Muscle of arm (tissue), 12 donors: ENCODE results near the gene CALHM6. TPM values are rescaled to one million over a fixed set of nuclear protein-coding genes. Genes with fewer than 3 reads are reported as not detected.

Experiments used
- DNase-seq: peaks from one replicate; pipeline ENCODE4 v3.0.0-alpha.2; 2013
- polyA plus RNA-seq, 12 donors: library from polyadenylated mRNA; unstranded; fragments of 120-200 nt; gene quantifications; one replicate each; pipeline ENCODE4 v1.2.1, GENCODE V29; 2013; ENCODE audit not compliant: insufficient read length in 12 of 12

Gene CALHM6
- polyA plus RNA-seq, 12 donors, result 1.7 to 9.7 (median 2.9) TPM; not detected in 2

DNA sequence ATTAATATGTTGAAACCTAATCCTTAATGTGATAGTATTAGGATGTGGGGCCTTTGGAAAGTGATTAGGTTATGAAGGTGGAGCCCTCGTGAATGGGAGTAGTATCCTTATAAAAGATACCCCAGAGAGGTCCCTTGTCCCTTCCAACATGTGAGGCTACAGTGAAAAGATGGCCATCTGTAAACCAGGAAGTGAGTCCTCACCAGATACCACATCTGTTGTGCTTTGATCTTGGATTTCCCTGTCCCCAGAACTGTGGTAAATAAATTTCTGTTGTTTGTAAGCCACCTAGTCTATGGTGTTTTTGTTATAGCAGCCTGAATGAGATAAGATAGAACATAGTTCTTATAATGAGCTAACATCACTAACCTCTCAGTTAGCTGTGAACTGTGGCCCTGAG is 16.6 kb upstream of the CALHM6 start:
- DNase-seq, result no peak

DNA sequence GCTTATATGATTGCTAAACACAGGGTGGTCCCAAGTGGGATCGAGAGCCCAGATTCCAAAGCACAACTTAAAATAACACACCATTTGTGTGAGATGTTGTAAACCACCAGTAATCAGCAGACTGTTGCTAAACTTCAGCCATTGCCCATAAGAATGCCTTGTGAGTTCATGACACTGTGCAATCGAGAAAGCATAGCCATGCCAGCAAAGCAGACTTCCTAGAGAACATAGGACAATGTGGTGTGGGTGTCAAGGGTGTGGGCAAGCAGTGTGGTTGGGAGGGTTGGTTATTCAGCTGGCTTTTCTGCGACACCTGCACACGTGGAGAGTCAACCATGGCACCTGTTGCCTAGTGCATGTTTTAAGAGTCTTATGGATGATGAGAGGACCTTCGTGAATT is 16.1 kb upstream of the CALHM6 start:
- DNase-seq, result no peak

DNA sequence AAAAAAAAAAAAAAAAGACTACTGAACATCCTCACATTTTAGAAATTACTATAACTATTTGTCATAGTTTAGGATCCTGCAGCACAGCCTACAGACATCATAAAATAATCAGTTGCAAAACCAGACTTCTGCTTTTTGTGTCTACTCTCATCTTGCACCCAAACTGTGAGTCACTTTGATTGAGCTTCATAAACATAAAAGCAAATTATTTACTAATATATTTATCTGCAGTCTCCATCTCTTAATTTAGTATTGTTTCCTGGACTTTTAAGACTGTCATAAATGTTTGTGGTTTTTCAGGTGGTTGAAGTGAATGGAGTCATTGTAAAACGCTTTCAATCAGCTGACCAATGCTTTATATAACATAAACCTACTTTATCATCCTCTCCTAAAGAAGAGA is 14.8 kb upstream of the CALHM6 start:
- DNase-seq, result no peak

DNA sequence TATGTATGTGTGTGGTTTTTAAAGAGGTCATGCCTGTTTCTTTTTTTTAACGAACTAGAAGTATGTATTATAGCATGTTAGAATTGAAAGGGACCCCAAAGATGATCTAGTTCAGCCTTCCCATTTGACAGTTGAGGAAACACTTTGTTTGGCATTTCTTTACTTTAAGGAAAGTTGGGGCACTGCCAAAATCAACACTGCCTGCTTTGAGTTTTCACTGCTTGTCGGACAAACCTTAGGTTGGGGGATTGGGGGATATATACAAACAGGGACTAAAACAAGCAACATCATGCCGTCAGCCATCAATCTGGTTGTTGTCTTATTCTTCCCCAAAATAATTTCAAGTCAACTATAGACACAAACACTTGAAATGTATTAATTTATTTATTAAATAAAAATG is 14.1 kb upstream of the CALHM6 start:
- DNase-seq, result no peak

DNA sequence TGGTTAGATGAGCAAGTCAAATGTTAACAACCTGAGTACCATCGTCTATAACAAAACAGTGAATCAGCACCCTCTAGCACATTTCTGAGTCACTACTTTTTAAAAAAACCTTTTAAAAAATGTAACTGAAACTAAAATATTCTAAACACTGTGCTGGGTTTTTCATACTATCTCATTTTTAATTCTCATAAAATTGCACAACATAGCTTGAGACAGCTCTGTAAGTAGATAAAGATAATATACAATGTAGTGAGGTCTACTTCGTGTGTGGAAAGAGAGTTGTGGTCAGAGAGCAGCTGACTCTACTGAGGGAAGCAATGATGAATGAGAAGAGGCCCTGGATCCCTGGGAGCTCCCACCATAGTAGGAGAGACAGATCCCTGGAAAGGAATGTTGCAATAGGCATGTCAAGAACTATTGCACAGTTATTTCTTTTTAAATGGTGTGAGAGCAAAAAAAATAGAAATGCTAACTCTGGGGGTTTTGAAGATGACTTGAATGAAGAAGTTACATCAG is 13.6 kb upstream of the CALHM6 start:
- no peak for DNase-seq

DNA sequence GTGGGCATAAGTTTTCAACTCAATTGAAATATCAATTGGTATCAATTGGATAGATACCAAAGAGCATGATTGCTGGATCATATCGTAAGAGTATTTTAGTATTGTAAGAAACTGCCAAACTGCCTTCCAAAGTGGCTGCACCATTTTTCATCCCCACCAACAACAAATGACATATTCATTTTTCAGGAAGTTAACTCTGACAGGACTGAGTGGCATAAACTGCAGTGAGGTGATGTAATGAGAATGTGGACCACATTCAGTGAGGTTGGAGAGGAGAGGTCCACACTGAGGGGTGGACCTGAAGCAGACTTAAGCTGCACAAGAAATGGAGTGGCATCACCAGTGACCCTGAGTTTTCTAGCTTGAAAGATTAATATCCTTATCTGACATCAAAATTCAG is 11.6 kb upstream of the CALHM6 start:
- DNase-seq, result no peak

DNA sequence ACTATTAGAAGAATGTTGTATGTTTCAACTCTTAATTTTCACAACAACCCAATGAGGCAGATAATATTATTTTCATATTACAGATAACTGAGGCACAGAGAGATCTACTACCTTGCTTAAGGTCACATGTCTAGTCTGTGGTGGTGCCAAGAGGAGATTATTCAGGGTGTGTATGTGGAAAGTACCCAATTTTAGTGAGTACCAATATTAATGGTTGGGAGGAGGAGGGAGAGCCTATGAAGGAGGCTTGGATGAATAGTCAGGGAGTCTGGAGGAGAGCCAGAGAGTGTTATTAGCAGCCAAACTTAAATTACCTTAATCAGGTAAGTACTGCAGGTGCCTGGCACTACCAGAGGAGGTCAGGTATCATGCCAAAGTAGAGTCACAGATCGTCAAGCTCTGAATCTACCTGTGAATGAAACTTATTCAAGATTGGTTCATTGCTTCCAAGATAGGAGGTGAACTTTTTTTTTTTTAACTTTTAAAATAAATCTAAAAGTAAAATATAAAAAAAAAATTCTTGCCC is 10.9 kb upstream of the CALHM6 start:
- DNase-seq, result no peak

DNA sequence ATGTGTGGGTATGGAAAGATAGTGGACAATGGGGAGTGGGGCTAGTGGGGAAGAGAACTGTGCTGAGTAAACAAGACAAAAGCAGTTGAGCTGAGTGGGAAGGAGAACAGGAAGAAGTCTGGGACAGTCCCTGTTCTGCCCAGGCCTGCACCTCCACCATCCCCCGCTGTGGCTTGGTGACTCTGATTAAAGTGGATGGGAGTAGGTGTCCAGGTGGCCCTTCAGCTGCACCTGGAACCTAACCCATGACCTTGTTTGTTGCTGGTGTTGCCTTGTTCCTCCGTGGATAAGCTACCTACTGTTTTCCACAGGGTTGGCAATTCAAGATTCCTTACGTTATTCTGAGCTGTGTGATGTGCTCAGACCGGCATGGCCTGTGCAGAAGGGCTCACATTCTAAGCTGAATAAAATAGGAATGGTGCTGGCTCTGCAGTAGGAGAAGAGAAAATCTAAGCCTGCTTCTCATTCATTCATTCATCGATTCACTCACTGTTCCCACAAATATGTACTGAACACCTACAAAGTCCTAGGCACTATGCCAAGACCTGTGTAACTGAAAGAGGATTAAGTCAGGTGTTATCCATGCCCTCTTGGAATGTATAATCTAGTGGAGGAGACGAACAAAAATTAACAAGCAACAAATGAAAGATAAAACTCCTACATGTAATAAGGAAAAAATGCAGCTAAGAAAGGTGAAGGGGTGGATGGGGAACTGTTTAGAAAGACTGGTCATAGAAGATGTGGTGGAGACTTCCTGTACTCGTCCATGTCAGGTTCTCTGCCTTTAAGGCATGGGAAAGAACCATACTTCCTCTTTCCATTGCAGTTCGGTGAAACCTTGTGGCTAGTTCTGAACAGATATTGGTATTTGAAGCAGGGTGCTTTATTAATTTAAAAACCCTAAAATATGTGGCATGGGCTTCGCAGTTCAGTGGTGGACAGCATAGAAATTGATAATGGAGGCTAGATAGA is 10.1 kb upstream of the CALHM6 start:
- DNase-seq, result no peak

DNA sequence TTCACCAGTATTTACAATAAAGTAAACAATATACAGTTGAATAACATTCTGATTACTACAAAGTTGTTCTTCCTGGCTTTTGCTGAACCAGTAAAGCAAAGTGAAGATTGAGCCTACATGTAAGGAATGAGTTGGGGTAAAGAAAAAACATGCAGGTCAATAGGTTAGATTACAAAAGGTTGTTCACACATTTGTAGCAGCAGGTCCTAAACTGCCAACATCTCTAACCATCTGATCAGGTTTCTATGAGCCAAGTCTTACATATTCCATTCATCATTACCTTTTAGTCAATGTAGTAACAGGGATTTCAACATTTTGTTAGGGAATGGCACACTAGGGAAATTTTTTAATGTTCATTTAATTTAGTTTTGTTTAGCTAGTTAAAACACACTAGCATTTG is 9.3 kb upstream of the CALHM6 start:
- DNase-seq, result no peak

DNA sequence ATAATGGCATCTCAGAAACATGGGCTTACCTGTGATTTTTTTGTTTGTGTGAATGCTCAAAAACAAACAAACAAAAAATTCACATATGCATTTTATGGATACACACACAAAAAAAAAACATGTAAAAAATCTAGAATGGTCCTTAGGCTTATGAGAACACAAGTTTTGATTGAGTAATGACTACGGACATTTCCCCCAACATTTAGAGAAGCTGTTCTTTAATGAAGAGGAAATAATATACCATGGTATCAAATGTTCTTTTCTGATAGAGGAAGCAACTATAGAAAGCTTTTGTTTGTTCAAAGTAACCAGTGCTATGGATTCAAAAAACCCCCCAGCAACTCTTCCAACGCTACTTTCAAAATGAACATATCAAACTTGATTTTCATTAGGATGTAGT is 8.6 kb upstream of the CALHM6 start:
- no peak for DNase-seq

DNA sequence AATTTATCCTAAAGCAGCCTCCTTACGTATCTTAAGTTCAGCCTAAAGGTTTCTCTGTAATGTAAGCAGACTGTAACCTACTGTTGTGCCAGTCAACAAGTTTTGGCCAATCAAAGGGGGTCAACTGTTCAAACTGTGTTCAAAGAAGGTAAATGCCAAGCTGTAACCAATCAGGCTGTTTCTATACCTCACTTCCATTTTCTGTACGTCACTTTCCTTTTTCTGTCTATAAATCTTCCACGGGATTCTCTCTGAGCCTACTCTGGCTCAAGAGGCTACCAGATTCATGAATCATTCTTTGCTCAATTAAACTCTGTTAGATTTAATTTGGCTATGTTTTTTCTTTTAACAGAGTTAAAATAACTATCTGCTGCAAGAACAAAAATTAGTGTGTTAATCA is 5.1 kb upstream of the CALHM6 start:
- DNase-seq, result no peak

DNA sequence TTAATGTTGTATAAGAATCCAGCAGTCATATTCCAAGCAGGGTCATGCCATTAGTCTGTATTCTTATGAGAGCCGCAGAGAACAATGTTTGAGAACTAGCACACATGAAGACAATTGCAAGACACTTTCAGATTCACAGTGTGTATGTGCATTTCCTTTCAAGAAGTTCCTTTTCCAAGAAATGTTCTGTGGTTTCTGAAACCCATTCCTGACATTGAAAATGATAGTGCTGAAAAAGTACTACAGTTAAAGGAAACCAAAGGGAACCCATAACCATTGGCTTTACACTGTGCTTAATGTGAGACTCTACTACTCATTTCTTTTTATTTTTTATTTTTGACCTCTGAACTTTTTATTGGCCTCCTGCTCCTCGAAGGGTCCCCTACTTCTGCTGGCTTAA is 4.2 kb upstream of the CALHM6 start:
- no peak for DNase-seq

DNA sequence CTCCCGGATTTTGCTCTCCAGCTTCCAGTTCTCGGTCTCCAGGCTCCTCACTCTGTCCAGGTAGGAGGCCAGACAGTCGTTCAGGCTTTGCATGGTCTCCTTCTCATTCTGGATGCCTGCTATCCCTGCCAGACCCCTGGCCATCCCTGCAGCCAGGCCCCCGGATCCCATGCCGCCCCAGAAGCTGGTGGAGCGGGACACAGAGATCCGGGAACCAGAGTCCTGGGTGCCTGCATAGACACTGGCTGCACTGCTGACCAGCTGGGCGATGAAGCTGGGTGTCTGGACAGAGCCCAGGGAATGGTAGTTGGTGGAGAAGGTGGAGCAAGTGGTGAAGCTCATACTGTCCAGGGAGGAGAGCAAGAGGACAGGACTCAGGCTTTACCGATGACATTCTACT is 2.9 kb upstream of the CALHM6 start:
- DNase-seq, result no peak

DNA sequence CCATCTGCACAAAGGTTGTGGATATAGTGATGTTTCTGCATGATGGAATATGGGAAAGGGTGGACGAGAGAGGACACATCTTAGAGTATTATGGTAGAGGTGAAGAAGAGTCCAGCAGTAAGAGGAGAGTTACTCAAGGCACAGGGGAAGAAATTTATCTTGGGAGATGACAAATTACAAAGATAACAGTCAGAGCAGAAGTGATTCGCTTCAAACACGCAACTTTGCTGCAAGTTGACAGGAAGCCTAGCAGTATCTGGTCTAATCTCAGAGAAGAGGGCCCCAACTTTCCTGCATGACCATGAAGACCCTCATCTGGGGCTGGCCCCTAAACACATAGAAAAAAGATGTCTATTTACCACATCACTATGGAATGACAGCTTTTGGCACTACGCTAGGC is 1.2 kb upstream of the CALHM6 start:
- DNase-seq, result no peak

DNA sequence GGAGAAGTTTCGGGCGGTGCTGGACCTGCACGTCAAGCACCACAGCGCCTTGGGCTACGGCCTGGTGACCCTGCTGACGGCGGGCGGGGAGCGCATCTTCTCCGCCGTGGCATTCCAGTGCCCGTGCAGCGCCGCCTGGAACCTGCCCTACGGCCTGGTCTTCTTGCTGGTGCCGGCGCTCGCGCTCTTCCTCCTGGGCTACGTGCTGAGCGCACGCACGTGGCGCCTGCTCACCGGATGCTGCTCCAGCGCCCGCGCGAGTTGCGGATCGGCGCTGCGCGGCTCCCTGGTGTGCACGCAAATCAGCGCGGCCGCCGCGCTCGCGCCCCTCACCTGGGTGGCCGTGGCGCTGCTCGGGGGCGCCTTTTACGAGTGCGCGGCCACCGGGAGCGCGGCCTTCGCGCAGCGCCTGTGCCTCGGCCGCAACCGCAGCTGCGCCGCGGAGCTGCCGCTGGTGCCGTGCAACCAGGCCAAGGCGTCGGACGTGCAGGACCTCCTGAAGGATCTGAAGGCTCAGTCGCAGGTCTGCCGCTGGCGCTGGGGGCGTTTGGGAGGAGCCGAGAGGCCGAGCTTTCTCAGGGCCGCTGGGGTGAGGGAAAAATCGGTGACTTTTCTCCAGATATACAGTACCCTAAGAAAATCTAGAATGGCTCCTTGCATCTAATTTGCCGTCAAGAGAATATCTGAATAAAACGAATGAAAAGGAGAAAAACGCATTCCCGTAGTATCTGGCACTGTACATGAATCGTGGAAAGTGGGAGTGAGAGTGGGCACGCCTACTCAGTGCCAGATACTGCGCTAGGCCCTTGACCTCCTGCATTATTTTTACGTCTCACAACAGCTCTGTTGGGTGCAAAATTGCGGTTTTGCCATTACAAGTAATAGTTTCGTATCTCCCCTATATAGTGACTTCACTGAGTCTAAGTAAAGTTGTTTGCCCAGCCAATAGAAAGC is 1.0 kb downstream of the CALHM6 start:
- DNase-seq, result peak; percentile 61

DNA sequence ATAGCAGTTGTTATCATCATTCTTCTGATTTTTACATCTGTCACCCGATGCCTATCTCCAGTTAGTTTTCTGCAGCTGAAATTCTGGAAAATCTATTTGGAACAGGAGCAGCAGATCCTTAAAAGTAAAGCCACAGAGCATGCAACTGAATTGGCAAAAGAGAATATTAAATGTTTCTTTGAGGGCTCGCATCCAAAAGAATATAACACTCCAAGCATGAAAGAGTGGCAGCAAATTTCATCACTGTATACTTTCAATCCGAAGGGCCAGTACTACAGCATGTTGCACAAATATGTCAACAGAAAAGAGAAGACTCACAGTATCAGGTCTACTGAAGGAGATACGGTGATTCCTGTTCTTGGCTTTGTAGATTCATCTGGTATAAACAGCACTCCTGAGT is 2.1 kb downstream of the CALHM6 start:
- DNase-seq, result no peak

DNA sequence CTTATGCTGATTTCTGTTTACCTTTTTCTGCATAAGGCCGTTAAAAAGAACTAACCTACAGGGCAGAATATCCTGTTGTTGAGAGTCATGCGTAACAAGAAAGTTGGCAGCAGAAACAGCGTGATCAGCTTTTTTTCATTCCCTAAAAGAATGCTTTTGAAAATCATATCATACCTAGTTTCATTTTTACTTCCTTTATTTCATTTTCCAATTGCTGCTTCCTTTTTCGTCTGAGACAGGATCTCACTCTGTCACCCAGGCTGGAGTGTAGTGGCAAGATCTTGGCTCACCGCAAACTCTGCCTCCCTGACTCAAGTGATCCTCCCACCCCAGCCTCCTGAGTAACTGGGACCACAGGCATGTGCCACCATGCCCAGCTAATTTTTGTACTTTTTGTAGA is 4.1 kb downstream of the CALHM6 start:
- no peak for DNase-seq

DNA sequence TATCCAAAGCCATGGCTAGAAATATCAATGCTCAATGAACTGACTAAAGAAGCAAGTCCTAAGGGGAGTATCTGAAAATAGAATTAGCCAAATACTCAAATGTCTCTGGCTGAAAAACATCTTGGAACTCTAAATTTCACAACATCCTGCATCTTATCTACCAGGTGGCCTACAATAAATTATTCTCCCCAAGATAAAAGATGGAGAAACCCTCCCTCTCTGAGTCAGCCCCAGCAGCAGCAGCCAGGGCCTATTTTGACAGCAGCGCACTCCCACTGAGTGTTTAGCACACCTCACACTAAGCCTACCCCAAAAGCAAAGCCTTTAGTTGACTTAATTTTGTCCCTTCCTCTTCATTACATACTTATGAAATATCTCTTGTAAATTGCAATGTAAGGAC is 5.9 kb downstream of the CALHM6 start:
- DNase-seq, result no peak

DNA sequence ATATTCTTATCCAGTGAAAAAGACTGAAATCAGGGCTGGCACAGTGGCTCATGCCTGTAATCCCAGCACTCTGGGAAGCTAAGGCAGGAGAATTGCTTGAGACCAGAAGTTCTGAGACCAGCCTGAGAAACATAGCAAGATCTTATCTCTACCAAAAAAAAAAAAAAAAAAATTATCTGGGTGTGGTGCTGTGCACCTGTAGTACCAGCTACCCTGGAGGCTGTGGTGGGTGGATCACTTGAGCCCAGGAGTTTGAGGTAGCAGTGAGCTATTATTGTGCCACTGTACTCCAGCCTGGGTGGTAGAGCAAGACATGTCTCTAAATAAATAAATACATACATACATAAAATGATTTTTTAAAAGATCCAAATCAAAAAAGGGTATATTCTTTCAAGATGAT is 6.3 kb downstream of the CALHM6 start:
- DNase-seq, result no peak

DNA sequence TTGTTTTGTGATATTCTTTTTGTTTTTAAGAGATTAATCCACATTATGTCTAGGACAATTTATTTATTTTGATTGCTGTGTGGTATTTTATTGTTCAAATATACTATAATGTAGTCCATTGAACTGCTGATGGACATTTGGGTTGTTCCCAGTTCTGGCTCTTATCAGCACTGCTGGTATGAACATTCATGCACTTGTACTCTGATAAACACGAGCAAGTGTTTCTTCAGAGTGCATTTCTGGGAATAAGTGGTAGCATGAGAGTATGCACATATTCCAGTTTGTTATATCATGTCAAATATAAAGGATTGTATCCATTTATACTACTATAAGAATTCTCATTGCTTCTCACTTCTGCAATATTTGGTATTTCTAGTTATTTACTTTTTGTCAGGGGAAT is 7.1 kb downstream of the CALHM6 start:
- no peak for DNase-seq

DNA sequence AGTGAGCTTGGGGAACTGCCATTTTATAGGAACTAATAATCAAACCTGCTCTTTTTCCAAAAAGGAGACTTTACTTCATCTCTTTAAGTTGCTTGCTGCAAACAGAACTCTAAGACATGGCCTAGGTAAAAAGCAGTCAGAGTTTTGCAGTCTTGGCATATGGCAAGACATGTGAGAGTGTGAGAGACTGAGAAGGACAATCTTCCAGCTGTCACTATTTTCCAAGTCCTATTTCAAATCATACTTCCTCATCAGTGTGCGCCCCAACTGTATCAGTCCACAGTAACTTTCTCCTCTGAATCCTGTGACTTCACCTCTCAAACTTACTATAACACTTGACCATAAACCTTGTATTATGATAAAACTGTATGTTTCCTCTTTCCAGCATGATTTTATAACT is 10.4 kb downstream of the CALHM6 start:
- DNase-seq, result no peak

DNA sequence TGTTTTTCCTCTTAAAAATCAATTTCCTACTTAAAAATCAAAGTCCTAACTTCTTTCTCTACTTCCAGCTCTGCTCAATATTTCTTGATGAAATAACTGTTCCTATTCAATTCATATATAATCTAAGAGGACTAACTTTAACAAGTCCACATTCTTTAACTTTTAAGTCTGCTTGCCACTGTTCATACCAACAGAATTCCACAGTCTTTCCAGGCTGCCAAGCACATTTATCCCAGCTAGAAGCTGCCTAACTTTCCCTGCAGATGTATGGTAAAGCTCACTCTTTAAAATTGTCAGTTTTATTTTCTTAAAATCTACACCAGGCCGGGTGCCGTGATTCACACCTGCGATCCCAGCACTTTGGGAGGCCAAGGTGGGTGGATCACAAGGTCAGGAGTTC is 11.5 kb downstream of the CALHM6 start:
- DNase-seq, result no peak
